Measurements from ENCODE around the gene HS2ST1.

- no peak for TF ChIP-seq REST (IDR thresholded peaks at IDR 0.05)
- TF ChIP-seq CTCF (IDR thresholded peaks at IDR 0.05; ENCODE audit: low read depth, low read length, missing input control) = no peak
- TF ChIP-seq YY1 (IDR thresholded peaks at IDR 0.05) = no peak
- no peak for TF ChIP-seq ATF3 (IDR thresholded peaks at IDR 0.05)
Observed at GRCh38 chr1:86933562-86934377, 19.3 kb downstream of the HS2ST1 start.

Measured in liver (tissue), 3 donors.